ENCODE measurements around the gene THPO. TPM values are rescaled to one million over a fixed set of nuclear protein-coding genes. Genes with fewer than 3 reads are reported as not detected.
A peak's percentile ranks its signal among the peaks of the same experiment; 100 is the strongest.

Gene THPO
- total RNA-seq, 6 donors from 2014 or later = 0.14 to 0.84 TPM; not detected in 4

DNA sequence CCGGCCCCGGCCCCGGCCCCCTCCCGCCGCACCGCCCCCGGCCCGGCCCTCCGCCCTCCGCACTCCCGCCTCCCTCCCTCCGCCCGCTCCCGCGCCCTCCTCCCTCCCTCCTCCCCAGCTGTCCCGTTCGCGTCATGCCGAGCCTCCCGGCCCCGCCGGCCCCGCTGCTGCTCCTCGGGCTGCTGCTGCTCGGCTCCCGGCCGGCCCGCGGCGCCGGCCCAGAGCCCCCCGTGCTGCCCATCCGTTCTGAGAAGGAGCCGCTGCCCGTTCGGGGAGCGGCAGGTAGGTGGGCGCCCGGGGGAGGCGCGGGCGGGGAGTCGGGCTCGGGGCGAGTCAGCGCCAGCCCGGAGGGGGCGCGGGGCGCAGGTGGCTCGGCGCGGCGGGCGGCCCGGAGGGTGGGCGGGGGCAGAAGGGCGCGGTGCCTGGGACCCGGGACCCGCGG is 2.2 kb upstream of the THPO start:
- peaks cover 0 to 25% (median 15%) of the 10 kb centered on the region in 4 donors for H3K27me3 ChIP-seq
- H3K9me3 ChIP-seq = no peaks in the 10 kb centered on the region
- peak; percentile 43 to 92 for DNase-seq
- ATAC-seq (ENCODE audit: low FRiP score in 2 of 2) = peak in 1 of 2 donors; percentile 65
- H3K4me1 ChIP-seq = peaks cover 13 to 28% (median 18%) of the 10 kb centered on the region in 4 donors
- no peak for TF ChIP-seq POLR2A (IDR thresholded peaks at IDR 0.05)
- no peak for TF ChIP-seq EP300 (IDR thresholded peaks at IDR 0.05)
- TF ChIP-seq CTCF (IDR thresholded peaks at IDR 0.05) = no peak
- TF ChIP-seq POLR2AphosphoS5 (IDR thresholded peaks at IDR 0.05) = no peak
- no peaks in the 10 kb centered on the region for H3K36me3 ChIP-seq
- peak overlapping the region; percentile 37 to 55 (median 51) for H3K4me3 ChIP-seq
- no CpG with 5 or more reads among the region's 62 CpGs for WGBS, 2 donors
- peak overlapping the region in 1 of 4 donors; percentile 71 for H3K27ac ChIP-seq

GRCh38 chr3:184379358-184380184 is 1.6 kb upstream of the THPO start, which contains the start of gene CHRD:
Gene CHRD, plus strand, starts transcription at chr3:184380054. Its CDS starts 265 bp downstream, at chr3:184380319.
- peaks cover 13 to 28% (median 18%) of the 10 kb centered on the region in 4 donors for H3K4me1 ChIP-seq
- no peaks in the 10 kb centered on the region for H3K36me3 ChIP-seq
- H3K4me3 ChIP-seq = peak within 1 kb of the TSS; percentile 37 to 55 (median 51)
- no peak for DNase-seq
- ATAC-seq (ENCODE audit: low FRiP score in 2 of 2) = peak in 1 of 2 donors; percentile 62
- 56 to 61% methylated on average over 13 to 19 of the region's 71 CpGs for WGBS, 2 donors
- H3K27me3 ChIP-seq = peaks cover 0 to 25% (median 15%) of the 10 kb centered on the region in 4 donors
- H3K9me3 ChIP-seq = no peaks in the 10 kb centered on the region
- TF ChIP-seq POLR2A (IDR thresholded peaks at IDR 0.05) = no peak
- TF ChIP-seq POLR2AphosphoS5 (IDR thresholded peaks at IDR 0.05) = no peak
- no peak for TF ChIP-seq CTCF (IDR thresholded peaks at IDR 0.05)
- no peak for TF ChIP-seq EP300 (IDR thresholded peaks at IDR 0.05)
- peak within 1 kb of the TSS; percentile 24 to 73 (median 64) for H3K27ac ChIP-seq

GRCh38 chr3:184378651-184379357 is 797 bp upstream of the THPO start:
- H3K27me3 ChIP-seq = peaks cover 0 to 25% (median 15%) of the 10 kb centered on the region in 4 donors
- DNase-seq (no peak), ATAC-seq (ENCODE audit: low FRiP score in 2 of 2) (no peak)
- TF ChIP-seq POLR2A (IDR thresholded peaks at IDR 0.05) (no peak), POLR2AphosphoS5 (IDR thresholded peaks at IDR 0.05) (no peak), EP300 (IDR thresholded peaks at IDR 0.05) (no peak), CTCF (IDR thresholded peaks at IDR 0.05) (no peak)
- H3K36me3 ChIP-seq = no peaks in the 10 kb centered on the region
- 77 to 93% methylated on average over 10 of the region's 10 CpGs for WGBS, 2 donors
- H3K4me1 ChIP-seq = peaks cover 13 to 28% (median 18%) of the 10 kb centered on the region in 4 donors
- H3K27ac ChIP-seq = peak overlapping the region in 2 of 4 donors; percentile 57 to 73
- H3K4me3 ChIP-seq = no peak overlapping the region
- no peaks in the 10 kb centered on the region for H3K9me3 ChIP-seq

DNA sequence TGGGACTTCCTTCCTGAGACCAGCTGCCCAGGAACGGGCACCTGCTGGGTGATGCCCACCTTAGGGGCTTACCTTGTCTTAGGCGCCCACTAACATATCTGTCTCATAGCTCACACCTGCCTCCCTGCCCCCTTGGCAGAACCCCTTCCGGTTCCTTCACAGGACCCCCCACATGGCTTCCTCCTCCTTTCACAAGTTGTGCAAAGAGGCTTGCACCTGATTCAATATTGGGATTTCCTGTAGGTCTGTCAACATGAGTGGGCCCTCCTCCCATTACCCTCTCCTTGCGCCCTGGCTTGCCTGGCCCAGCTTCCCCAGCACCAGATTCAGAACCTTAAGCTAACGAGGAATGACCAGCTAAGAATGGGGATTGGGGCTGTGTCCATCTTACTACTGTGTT is 633 bp downstream of the THPO start:
- peaks cover 0 to 25% (median 15%) of the 10 kb centered on the region in 4 donors for H3K27me3 ChIP-seq
- H3K9me3 ChIP-seq = no peaks in the 10 kb centered on the region
- TF ChIP-seq POLR2AphosphoS5 (IDR thresholded peaks at IDR 0.05) (no peak), POLR2A (IDR thresholded peaks at IDR 0.05) (no peak), EP300 (IDR thresholded peaks at IDR 0.05) (no peak), CTCF (IDR thresholded peaks at IDR 0.05) (no peak)
- no peak overlapping the region for H3K27ac ChIP-seq
- DNase-seq = no peak
- H3K4me3 ChIP-seq = no peak overlapping the region
- H3K4me1 ChIP-seq = peaks cover 13 to 28% (median 18%) of the 10 kb centered on the region in 4 donors
- H3K36me3 ChIP-seq = no peaks in the 10 kb centered on the region
- WGBS, 2 donors = 63 to 69% methylated on average over 5 of the region's 5 CpGs
- ATAC-seq (ENCODE audit: low FRiP score in 2 of 2) = no peak

All from upper lobe of left lung (tissue), 6 donors.